Uterus (tissue), 2 donors: ENCODE measurements around the gene AGFG2.

Experiments used
- POLR2A ChIP-seq, 2 donors: fragments of 450-650 bp; IDR thresholded peaks; one replicate each; pipeline ENCODE4 v1.6.1; 2016; ENCODE audit warnings: antibody characterized with exemption in 2 of 2, mild to moderate bottlenecking in 1 of 2, moderate library complexity in 1 of 2
- TF ChIP-seq, protein P1 (sequence below), 4 experiments: fragments of 200-600 bp in 2 of 4; fragments of 450-650 bp in 2 of 4; sonication (generic) in 2 of 4; IDR thresholded peaks; one replicate each; pipeline ENCODE4 v1.5.1; 2016 to 2019; ENCODE audit warnings: antibody characterized with exemption in 4 of 4, mild to moderate bottlenecking in 2 of 4, moderate library complexity in 1 of 4

DNA sequence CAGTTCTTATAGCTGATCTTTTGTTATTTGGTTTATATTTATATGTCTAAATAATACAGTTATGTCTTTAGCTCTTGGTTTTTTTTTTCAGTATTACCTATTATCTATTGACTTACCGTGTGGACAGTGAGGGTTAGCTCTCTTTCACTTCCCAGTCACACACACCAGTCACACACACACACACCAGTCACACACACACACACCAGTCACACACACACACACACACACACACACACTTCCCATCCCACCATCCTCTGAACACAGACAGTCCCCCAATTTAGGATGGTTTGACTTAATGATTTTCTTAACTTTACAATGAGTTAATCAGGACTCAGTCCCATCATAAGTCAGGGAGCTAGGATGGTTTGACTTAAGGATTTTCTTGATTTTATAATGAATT, 18.9 kb upstream of the AGFG2 start:
- TF ChIP-seq, protein P1, sequence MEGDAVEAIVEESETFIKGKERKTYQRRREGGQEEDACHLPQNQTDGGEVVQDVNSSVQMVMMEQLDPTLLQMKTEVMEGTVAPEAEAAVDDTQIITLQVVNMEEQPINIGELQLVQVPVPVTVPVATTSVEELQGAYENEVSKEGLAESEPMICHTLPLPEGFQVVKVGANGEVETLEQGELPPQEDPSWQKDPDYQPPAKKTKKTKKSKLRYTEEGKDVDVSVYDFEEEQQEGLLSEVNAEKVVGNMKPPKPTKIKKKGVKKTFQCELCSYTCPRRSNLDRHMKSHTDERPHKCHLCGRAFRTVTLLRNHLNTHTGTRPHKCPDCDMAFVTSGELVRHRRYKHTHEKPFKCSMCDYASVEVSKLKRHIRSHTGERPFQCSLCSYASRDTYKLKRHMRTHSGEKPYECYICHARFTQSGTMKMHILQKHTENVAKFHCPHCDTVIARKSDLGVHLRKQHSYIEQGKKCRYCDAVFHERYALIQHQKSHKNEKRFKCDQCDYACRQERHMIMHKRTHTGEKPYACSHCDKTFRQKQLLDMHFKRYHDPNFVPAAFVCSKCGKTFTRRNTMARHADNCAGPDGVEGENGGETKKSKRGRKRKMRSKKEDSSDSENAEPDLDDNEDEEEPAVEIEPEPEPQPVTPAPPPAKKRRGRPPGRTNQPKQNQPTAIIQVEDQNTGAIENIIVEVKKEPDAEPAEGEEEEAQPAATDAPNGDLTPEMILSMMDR (IDR thresholded peaks at IDR 0.05) = no peak
- TF ChIP-seq POLR2A (IDR thresholded peaks at IDR 0.05) = no peak
